Right lobe of liver (tissue), 6 donors: Measurements from ENCODE around the gene STAC2. TPM values are rescaled to one million over a fixed set of nuclear protein-coding genes. Genes with fewer than 3 reads are reported as not detected.
A peak's percentile ranks its signal among the peaks of the same experiment; 100 is the strongest.

ENCODE experiments used
- ATAC-seq, 4 donors: fragments of 200-7000 bp; cut with Tn5 transposase; one replicate each; pipeline ENCODE4 v1.9.1; 2020; ENCODE audit warnings: mild to moderate bottlenecking in 4 of 4, moderate library complexity in 4 of 4
- DNase-seq, 3 donors: peaks; one replicate each; pipeline ENCODE4 v3.0.0-alpha.2; 2020
- H3K27ac ChIP-seq, 3 donors: fragments of 200-600 bp; one replicate each; pipeline ENCODE4 v1.8.0; 2022
- H3K27me3 ChIP-seq, 2 donors: fragments of 200-600 bp; one replicate each; pipeline ENCODE4 v1.8.0; 2022
- H3K36me3 ChIP-seq, 4 donors: fragments of 200-600 bp; sonication (generic) in 1 of 4; one replicate each; pipeline versions ENCODE4 v1.5.1 to v1.8.0; 2017 to 2022; ENCODE audit warnings: control low read depth in 1 of 4
- H3K4me1 ChIP-seq, 4 donors: fragments of 200-600 bp; sonication (generic) in 1 of 4; one replicate each; pipeline versions ENCODE4 v1.5.1 to v1.8.0; 2017 to 2022; ENCODE audit warnings: control low read depth in 1 of 4
- H3K4me3 ChIP-seq, 3 donors: fragments of 200-600 bp; one replicate each; pipeline ENCODE4 v1.8.0; 2022
- H3K9me3 ChIP-seq, 4 donors: fragments of 200-600 bp; sonication (generic) in 1 of 4; one replicate each; pipeline versions ENCODE4 v1.5.1 to v1.8.0; 2017 to 2022; ENCODE audit warnings: control low read depth in 1 of 4
- POLR2A ChIP-seq: fragments of 450-650 bp; IDR thresholded peaks from one replicate; pipeline ENCODE4 v1.6.1; 2017; ENCODE audit warnings: antibody characterized with exemption, mild to moderate bottlenecking
- WGBS: methylation state at CpG from one replicate; pipeline ENCODE4 v1.1.6; 2018; ENCODE audit warnings: low coverage, low lambda C conversion rate; ENCODE audit not compliant: insufficient coverage; ENCODE audit errors: missing lambda C conversion rate; 5-methylcytosine and 5-hydroxymethylcytosine counted together
- intact Hi-C, 2 donors: fragments of 100-400 bp; cut with DNase I; formaldehyde crosslinking; loops; one replicate each; pipeline versions ENCODE4 v1.11.2 to v1.14.1; 2022
- total RNA-seq, 6 experiments: library from RNA; depleted of rRNA in 2 of 6; stranded (reverse); fragments of >200 nt in 2 of 6; fragmentation: NEBNext Ultra II Directional in 3 of 6; extraction: Animal tissue kit (Norgen Biotek cat#: 25700) in 3 of 6; gene quantifications; one replicate each; pipeline versions ENCODE4 v1.1.0 to v1.2.4, GENCODE V29; 2016 to 2023
- TF ChIP-seq, protein P1 (sequence below), 4 donors: fragments of 200-600 bp in 3 of 4; fragments of 450-650 bp in 1 of 4; IDR thresholded peaks; one replicate each; pipeline versions ENCODE4 v1.5.1 to v1.8.0; 2016 to 2022; ENCODE audit warnings: antibody characterized with exemption in 4 of 4, mild to moderate bottlenecking in 2 of 4
- donor health status: DM: no; HTN: yes; CAD: no.
- donor health status: DM: no; HTN: no; CAD: no.
- donor health status: DM: no; HTN: no; CAD: no.
- donor health status: DM: no; HTN: yes; CAD: no.
- donor health status: DM: no; HTN: yes; CAD: no.

STAC2 gene
- total RNA-seq, 6 experiments from 2014 or later = not detected

DNA sequence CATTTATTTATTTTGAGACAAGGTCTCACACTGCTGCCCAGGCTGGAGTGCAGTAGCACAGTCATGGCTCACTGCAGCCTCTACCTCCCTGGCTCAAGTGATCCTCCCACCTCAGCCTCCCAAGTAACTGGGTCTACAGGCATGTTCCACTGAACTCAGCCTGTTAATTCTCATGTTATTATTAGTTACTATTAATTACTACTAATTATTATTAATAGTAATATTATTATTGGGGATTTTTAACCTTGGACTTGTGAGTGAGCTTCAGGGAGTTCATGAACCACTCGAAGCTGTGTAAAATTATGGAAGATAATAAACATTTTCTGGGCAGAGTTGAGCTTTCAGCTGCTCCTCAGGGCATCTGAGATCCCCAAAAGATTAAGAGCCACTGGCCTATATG is 4.6 kb upstream of the STAC2 start:
- Histone ChIP-seq H3K9me3 (no peaks in the 10 kb centered on the region), H3K36me3 (no peaks in the 10 kb centered on the region), H3K27ac (no peak overlapping the region), H3K4me1 (peaks cover 0 to 3% (median 0%) of the 10 kb centered on the region in 4 donors), H3K27me3 (peaks cover 0 to 4% of the 10 kb centered on the region in 2 donors), H3K4me3 (no peak overlapping the region)
- ATAC-seq (no peak), DNase-seq (peak in 1 of 3 donors; percentile 2)
- intact Hi-C loops = no loop called here
- no peak for TF ChIP-seq POLR2A
- TF ChIP-seq, protein P1, sequence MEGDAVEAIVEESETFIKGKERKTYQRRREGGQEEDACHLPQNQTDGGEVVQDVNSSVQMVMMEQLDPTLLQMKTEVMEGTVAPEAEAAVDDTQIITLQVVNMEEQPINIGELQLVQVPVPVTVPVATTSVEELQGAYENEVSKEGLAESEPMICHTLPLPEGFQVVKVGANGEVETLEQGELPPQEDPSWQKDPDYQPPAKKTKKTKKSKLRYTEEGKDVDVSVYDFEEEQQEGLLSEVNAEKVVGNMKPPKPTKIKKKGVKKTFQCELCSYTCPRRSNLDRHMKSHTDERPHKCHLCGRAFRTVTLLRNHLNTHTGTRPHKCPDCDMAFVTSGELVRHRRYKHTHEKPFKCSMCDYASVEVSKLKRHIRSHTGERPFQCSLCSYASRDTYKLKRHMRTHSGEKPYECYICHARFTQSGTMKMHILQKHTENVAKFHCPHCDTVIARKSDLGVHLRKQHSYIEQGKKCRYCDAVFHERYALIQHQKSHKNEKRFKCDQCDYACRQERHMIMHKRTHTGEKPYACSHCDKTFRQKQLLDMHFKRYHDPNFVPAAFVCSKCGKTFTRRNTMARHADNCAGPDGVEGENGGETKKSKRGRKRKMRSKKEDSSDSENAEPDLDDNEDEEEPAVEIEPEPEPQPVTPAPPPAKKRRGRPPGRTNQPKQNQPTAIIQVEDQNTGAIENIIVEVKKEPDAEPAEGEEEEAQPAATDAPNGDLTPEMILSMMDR (IDR thresholded peaks at IDR 0.05) = no peak
- WGBS = 64% methylated on average over 1 of the region's 1 CpG

DNA sequence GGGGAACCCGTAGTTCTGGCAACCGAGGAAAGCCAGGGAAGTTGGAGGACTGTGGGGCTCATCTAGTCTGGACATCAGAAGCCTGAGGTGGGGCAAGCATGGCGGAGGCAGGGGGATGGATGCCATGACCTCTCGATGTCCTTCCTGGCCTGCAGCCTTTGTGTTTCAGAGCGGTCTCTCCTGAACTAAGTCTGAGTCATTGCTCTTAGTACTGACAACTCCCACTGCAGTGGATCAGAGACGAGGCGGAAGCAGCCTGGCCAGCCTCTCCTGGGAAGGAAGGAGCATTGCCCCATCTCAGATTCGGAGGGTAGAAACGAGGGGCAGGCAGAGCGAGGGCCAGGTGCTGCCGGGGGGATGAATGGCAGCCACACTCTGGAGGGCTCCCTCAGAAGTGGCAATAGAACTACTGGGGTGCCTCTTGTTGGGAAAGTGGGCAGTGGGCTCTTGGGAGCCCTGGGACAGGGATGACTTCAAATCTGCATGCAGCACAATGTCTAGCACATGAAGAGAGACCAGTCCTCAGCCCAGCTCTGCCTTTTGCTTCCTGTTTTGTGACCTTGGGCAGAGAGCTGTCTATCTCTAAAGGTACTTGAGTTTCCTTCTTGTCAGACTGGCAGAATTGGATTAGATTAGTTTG is 3.6 kb upstream of the STAC2 start:
- Histone ChIP-seq H3K4me3 (no peak overlapping the region), H3K27me3 (peaks cover 0 to 4% of the 10 kb centered on the region in 2 donors), H3K9me3 (no peaks in the 10 kb centered on the region), H3K4me1 (peaks cover 0 to 7% (median 0%) of the 10 kb centered on the region in 4 donors), H3K27ac (no peak overlapping the region), H3K36me3 (no peaks in the 10 kb centered on the region)
- no peak for DNase-seq
- intact Hi-C loops = no loop called here
- ATAC-seq = no peak
- TF ChIP-seq, protein P1 (IDR thresholded peaks at IDR 0.05) = no peak
- no peak for TF ChIP-seq POLR2A
- 67% methylated on average over 8 of the region's 11 CpGs for WGBS

DNA sequence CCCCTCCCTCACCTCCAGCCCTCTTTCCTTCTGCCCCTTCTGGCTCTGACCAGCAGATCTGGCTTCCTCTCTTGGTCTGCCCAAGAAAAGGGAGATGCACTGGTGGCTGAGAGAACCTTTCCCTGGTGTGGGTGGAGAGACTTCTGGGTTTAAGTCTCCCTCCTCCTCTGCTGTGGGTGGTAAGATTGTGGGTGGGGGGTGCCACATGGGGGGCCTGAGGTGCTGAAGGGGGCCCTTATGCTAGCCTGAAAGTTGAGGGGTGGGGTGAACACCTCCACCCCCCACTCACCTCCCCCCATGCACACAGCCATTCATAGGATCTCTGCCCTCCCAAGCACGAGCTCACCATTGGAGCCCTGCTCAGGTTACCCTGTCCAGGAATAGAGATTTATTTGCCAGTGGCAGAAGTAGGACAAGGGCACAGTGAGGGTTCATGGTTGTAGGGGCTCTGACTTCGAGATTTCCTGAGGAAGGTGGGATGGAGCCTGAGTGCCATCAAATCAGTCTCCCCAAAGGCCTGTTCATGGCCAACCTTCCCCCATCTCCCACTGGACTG is 1.7 kb upstream of the STAC2 start:
- TF ChIP-seq, protein P1 (IDR thresholded peaks at IDR 0.05) = no peak

DNA sequence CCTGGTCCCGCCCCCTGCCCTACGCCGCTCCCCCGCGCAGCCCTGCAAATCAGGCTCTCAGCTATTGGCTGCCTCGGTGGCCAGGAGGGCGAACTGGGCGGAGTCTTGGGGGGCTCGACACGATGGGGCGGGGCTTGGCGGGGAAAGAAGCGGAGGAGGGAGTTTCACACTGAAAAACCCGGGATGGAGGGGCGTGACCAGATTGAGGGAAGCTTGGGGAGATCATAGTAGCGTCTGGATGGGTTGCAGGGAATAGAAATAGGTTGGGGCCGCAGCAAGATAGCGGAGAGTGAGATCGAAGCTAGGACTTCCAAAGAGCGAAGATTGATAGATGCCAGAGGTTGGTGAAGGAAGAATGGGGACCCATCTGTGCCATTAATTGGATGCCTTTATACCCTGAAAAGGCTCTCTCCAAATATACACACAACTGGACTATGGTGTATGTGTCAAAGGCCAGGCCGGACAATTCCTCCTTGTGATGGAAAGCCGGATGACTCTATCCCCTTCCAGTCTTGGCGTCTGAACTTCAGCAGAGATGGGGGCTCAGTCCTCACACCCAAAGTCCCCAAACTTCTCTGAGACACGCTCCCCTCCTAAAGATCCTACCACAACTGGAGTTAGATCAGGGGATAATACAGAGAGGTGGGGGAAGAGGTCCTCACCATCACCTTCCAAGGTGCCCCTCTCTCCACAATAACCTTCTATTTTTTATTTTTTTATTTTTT is 376 bp upstream of the STAC2 start:
- H3K4me3 ChIP-seq = peak overlapping the region in 1 of 3 donors; percentile 16
- DNase-seq (no peak), ATAC-seq (peak in 3 of 4 donors; percentile 26 to 42 (median 33))
- H3K4me1 ChIP-seq = peaks cover 0 to 7% (median 0%) of the 10 kb centered on the region in 4 donors
- TF ChIP-seq, protein P1 (IDR thresholded peaks at IDR 0.05) = no peak
- TF ChIP-seq POLR2A = no peak
- H3K27ac ChIP-seq = no peak overlapping the region
- no peaks in the 10 kb centered on the region for H3K36me3 ChIP-seq
- WGBS = 14% methylated on average over 20 of the region's 24 CpGs
- H3K9me3 ChIP-seq = no peaks in the 10 kb centered on the region
- intact Hi-C loops = no loop called here
- H3K27me3 ChIP-seq = peaks cover 0 to 4% of the 10 kb centered on the region in 2 donors

More for the DNA sequence above, 1.7 kb upstream of the STAC2 start:
- Histone ChIP-seq H3K9me3 (no peaks in the 10 kb centered on the region), H3K27ac (no peak overlapping the region), H3K4me3 (no peak overlapping the region), H3K27me3 (peaks cover 0 to 4% of the 10 kb centered on the region in 2 donors), H3K4me1 (peaks cover 0 to 7% (median 0%) of the 10 kb centered on the region in 4 donors), H3K36me3 (no peaks in the 10 kb centered on the region)
- no peak for ATAC-seq
- no peak for DNase-seq
- intact Hi-C loops = no loop called here
- WGBS = 70% methylated on average over 1 of the region's 2 CpGs
